H7 (cell line): ENCODE measurements around the gene LRRC70. TPM values are rescaled to one million over a fixed set of nuclear protein-coding genes. Genes with fewer than 3 reads are reported as not detected.

Experiments
- total RNA-seq: library from RNA; depleted of rRNA; stranded (reverse); fragments of >200 nt; shearing (Covaris generic); gene quantifications from 2 replicates; pipeline ENCODE4 v1.2.3, GENCODE V29; 2014; rRNA removed

Gene LRRC70
- total RNA-seq, 1 experiment from 2014 or later: 0.55 TPM

Other genes with a start within 250 kb of the LRRC70 start
- gene DIMT1, start 174.9 kb upstream of the LRRC70 start, total RNA-seq: 58.1 and 65.4 TPM in 2 replicates
- 32.9 and 34.0 TPM in 2 replicates for gene IPO11, start 166.1 kb upstream of the LRRC70 start, total RNA-seq